Stimulated activated naive CD8-positive, alpha-beta T cell treated with anti-CD3 and anti-CD28 coated beads, Interleukin-15, Interleukin-2, amounts not matched to agents 100 U/mL and 50 U/mL, for 24 hours (primary cell): ENCODE data around the gene MBD3L1.

Experiments
- ATAC-seq: fragments of 150-1000 bp; cut with Tn5 transposase; one replicate; pipeline ENCODE4 v1.10.0; 2021
- DNase-seq: peaks from one replicate; pipeline ENCODE4 v3.0.0; 2021

Gene MBD3L1

DNA sequence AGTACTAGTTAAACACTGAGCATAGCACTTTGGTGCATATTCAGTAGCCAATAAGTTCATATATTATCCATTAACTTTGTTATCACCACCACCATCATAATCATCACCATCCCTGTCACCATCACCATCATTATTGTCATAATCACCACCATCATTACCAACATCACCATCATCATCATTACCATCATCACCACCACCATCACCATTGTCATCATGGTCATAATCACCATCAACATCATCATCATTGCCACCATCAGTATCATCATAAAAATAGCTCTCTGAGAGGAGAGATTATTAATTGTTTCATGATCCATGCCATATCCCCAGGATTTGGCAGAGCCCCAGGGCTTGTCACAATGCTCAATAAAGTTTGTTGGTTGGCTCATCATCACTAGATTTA, 49.3 kb downstream of the MBD3L1 start:
- ATAC-seq (no peak), DNase-seq (no peak)

DNA sequence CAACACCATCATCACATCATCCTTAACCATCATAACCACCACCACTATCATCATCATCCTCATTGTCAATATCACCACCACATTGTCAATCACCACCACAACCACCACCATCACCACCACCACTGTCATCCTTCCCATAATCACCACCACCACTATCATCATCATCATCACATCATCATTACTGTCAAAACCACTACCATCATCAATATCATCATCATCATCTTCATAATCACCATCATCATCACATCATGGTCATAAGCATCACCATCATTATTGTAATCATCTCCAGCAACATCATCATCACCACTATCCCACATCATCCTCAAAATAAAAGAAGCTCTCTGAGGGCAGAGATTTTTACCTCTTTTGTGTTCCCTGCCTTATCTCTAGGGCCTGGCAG, 52.2 kb downstream of the MBD3L1 start:
- DNase-seq = no peak
- ATAC-seq = no peak

DNA sequence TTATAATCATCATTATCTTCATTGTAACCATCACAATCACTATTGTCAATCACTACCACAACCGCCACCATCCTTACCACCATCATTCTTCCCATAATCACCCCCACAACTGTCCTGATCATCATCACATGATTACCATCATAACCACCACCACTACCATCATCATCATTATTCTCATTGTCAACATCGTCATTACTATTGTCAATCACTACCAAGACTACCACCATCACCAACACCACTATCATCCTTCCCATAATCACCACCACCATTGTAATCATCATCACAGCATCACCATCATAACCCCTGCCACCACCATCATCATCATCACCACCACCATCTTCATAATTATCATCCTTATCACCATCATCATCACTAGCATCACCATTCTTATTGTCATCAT, 55.2 kb downstream of the MBD3L1 start:
- DNase-seq (no peak), ATAC-seq (no peak)

DNA sequence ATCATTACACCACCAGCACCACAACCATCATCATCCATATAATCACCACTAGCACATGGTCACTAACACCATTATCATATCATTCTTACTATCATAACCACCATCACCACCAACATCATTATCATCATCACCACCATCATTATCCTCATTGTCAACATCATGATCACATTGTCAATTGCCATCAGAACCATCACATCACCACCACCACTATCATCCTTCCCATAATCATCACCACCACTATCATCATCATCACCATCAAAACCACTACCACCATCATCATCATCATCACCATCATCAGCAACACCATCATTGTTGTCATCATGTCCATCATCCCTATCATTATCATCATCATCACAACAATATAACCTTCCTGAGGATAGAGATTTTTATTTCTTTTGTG, 58.1 kb downstream of the MBD3L1 start:
- ATAC-seq = no peak
- DNase-seq = no peak
